ENCODE results near the gene MYOM1.

MYOM1 gene

GRCh38 chr18:3186678-3187658, 32.8 kb downstream of the MYOM1 start:
- DNase-seq (ENCODE audit: low read depth in 2 of 2), result no peak

DNA sequence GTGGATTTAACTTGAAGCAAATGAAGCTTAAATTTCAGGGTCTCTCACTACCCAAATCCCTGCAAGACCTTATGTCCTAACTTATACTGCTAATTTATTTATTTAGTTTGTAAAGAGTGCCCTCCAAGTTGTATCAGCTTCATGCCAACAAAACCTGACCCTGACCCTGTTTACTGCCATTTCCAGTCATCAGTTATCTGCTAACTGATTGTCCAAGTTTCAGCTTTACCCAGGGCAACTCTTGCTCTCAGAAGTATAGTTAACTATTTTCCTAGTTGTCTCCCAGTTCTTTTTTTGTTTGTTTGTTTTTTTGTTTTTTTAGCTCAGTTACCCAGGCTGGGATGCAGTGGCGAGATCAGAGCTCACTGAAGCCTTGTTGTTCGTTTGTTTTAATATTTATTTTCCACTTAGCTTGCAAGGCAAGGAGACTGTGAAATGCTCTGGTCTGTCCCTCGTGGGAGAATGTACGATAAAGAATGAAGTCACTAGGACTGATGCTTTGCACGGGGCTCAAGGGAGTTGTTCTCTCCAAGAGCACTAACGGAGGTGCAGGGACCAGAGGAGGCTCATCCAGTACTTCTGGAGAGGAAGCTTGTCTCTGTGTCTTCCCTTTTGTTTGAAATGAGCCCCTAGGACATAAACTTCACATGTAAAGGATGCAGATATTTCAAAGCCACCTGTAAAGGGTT, 35.3 kb downstream of the MYOM1 start:
- DNase-seq (ENCODE audit: low read depth in 2 of 2), result no peak

- DNase-seq (ENCODE audit: low read depth in 2 of 2), result no peak
These were observed 36.6 kb downstream of the MYOM1 start for GRCh38 chr18:3183103-3183717.

DNA sequence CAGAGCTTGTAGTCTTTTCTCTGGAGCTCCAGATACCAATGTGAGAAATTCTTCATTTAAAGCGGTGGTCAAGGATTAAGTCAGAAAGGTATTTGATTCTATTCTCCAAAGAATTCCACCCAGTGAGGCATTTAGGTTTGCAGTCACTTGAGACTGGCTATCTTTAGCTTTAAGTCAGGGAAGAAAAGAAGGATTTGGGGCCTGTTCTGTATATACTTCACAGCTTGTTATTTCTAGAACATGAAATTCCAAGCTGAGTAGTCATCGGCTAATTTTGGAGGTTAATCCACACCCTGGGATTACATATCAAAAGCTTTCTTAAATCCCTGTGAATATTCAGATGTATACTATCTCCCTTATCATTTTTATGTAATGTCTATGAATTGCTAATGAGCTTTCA, 39.4 kb downstream of the MYOM1 start:
- DNase-seq (ENCODE audit: low read depth in 2 of 2), result no peak

GRCh38 chr18:3179430-3180089, 40.2 kb downstream of the MYOM1 start:
- DNase-seq (ENCODE audit: low read depth in 2 of 2), result no peak

DNA sequence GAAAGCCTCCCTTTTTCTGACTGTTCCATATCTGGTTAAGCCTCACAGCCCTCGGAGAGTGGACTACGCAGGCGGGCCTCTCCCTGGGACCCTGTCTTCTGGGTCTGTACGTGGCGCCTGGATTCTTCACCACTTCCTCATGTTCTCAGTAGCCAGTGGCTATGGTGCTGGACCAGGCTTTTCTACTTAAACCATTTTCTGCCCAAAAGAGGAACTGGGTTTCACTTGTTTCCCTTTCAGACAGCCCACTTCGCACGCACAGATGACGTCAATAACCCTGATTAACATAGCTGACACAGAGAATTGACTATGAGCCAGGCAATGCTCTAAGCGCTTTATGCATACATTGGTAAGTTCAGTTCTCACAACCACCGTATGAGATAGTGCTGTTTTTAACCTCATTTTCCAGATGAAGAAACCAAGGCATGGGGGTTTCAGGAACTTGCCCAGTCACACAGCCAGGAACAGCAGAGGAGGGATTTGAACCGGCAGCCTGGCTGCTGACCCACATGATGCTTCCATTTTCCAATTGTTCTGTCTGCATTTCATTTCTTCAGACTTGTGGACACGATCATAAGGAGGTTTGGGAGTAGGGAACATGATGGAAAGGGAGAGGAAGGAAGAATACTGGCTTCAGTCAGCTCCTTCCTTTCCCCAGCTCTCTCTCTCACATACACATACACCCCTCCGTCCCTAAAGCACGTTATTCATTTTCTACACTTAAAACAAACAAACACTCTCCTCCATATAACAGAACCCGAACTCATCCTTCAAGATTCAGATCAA, 41.7 kb downstream of the MYOM1 start:
- no peak for DNase-seq (ENCODE audit: low read depth in 2 of 2)

GRCh38 chr18:3175195-3175758, 44.5 kb downstream of the MYOM1 start:
- DNase-seq (ENCODE audit: low read depth in 2 of 2), result no peak

- no peak for DNase-seq (ENCODE audit: low read depth in 2 of 2)
These were observed 47.7 kb downstream of the MYOM1 start for GRCh38 chr18:3172097-3172496.

- no peak for DNase-seq (ENCODE audit: low read depth in 2 of 2)
These were observed 48.1 kb downstream of the MYOM1 start for GRCh38 chr18:3171631-3172030.

GRCh38 chr18:3170441-3171161, 49.2 kb downstream of the MYOM1 start:
- DNase-seq (ENCODE audit: low read depth in 2 of 2), result no peak

DNA sequence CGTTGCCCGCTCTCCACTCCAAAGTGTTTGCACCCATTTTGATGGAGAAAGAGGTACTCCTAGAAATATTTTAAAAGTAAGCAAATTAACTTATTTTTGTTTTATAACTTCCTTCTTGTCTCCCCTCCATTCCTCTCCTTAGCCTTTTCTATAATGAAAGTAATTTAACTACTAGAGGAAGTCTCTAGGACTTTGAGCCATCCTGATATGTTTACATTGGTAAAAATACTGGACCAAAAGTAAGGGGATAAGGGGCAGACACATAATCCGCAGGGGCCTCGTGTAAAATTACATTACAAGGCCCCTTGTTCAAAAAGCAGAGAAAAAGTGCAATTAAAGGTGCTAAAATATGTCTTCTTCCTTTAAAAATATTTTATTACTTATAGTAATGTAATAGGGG, 55.4 kb downstream of the MYOM1 start:
- no peak for DNase-seq (ENCODE audit: low read depth in 2 of 2)

DNA sequence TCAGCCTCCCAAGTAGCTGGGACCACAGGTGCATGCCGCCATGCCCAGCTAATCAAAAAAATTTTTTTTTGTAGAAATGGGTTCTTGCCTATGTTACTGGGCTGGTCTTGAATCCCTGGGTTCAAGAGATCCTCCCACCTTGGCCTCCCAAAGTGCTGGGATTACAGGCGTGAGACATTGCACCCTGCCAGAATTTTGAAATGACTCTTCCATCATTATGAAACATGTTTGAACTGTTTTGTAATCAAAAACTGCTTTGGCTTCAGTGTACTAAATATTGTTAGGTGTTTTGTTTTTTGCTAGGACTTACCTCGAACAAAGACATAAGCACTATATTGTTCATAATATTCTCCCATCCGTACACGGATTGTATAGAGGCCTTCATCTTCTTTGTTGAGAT, 55.8 kb downstream of the MYOM1 start:
- no peak for DNase-seq (ENCODE audit: low read depth in 2 of 2)

DNA sequence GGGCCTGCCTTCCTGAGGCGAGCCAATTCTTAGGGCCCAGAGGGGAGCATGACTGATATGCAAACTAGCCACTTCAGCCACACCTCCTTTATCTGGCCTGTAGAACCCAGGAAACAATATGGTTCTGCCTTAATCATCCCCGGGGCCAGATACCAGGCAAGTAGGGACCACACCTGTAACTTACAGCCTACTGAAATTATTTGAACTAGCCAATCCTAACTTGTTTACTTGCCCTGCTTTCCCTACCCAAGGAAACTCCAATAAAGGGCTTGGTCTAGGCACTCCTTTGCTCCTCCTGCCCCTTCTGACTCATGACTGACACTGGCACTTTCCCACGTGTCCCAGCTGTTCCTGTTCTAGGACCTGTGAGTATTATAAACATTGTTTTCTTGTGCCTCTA, 57.6 kb downstream of the MYOM1 start:
- no peak for DNase-seq (ENCODE audit: low read depth in 2 of 2)

- DNase-seq (ENCODE audit: low read depth in 2 of 2), result no peak
These were observed 59.9 kb downstream of the MYOM1 start for GRCh38 chr18:3159830-3160229.

GRCh38 chr18:3157606-3158005, 62.2 kb downstream of the MYOM1 start:
- DNase-seq (ENCODE audit: low read depth in 2 of 2), result no peak

- DNase-seq (ENCODE audit: low read depth in 2 of 2), result no peak
These were observed 62.7 kb downstream of the MYOM1 start for GRCh38 chr18:3157086-3157485.

- DNase-seq (ENCODE audit: low read depth in 2 of 2), result no peak
These were observed 63.5 kb downstream of the MYOM1 start for GRCh38 chr18:3156325-3156640.

DNA sequence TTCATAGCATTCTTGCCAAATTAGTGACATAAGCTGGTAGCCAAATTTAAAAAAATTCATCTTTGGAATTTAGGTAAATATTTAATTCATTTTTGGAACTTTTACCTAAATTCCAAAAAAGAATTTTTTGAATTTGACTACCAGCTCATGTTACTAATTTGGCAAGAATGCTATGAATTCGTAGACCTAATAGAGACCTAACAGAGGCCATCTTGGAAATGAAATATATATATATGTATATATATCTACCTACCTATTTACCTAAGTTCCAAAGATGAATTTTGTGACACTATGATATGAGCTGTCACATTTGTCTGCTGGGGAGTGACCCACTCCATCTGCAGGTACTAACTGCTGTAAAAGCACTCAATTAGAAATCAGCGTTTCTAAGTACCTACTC, 65.6 kb downstream of the MYOM1 start:
- no peak for DNase-seq (ENCODE audit: low read depth in 2 of 2)

DNA sequence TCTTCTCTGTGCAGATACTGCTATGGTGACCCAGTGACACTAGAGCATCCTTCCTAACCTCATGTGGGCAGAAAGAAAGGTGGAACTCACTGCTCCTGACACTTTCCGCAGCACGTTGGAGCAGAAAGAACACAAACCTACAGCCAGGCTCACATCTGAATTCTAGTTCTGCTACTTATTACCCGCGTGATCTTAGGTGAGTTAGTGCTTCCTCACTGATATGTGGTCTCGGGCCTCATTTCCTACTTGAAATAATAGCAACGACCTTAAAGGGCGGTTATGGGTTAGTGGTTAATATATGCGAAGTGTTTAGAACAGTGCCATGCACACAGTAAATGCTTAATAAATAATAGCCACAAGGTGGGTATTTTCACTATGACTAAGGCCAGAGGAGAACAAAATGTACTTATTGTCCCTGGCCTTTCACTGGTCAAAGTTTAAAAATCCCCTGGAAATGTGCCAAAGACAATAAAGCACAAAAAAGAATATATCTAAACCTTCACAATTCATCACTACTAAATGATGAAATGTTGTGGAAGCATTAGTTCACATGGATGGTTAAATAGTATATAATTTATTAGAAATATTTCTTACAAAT, 66.6 kb downstream of the MYOM1 start:
- no peak for DNase-seq (ENCODE audit: low read depth in 2 of 2)

DNA sequence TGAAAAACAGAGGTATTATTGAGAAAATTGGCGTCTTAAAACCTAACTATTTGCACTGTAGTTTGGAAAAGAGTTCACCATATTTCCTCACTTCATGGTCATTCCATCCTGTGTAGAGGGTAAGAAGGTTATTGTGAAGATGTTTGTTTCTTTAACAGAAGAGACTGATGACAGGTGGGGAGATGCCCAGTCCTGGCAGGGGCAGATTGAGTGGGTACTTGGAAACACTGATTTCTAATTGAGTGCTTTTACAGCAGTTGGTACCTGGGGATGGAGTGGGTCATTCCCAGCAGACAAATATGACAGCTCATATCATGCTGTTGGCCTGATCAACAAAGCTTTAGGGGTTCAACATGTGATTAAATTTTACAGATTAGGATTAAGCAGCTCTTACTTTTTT, 67.5 kb downstream of the MYOM1 start:
- no peak for DNase-seq (ENCODE audit: low read depth in 2 of 2)
